ENCODE results near the gene GALNT5. TPM values are rescaled to one million over a fixed set of nuclear protein-coding genes. Genes with fewer than 3 reads are reported as not detected.

Gene GALNT5
- total and polyA plus RNA-seq, 10 of the 15 experiments (the other 5 are each of a cell fraction or from before 2014, with no cell fraction given): under 0.01 to 0.25 (median 0.03) TPM; not detected in 4

DNA sequence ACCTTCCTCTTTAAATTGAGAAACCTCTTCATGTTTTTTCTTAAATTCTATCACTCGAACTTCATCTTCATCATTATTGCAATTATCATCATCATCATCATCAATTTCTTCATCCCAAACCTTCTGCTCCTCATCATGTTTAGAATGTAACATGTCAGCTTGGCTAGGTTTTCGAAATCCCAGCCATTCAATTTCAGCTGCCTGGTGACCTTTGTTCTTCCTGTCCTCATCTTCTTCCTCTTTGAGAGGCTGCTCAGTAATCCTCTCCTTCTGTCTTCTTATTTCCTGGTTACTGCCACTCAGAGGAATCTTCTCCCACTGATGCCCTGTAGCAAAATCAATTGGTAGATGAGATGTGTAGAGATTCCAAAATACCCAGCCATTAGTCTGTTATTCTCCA, 64.0 kb downstream of the GALNT5 start:
- in situ Hi-C loops (cut with MboI): no loop called here
- Histone ChIP-seq H3K27me3 (replicated peaks in 1 of 2; ENCODE audit: control insufficient read depth in 2 of 2, insufficient read depth in 2 of 2, low read length in 1 of 2) (no peaks in the 10 kb centered on the region), H3K79me2 (ENCODE audit: control insufficient read depth, insufficient read depth, low read length) (no peaks in the 10 kb centered on the region), H4K20me1 (ENCODE audit: control insufficient read depth, insufficient read depth) (no peaks in the 10 kb centered on the region), H3K9ac (ENCODE audit: control insufficient read depth, insufficient read depth, low read length) (no peak overlapping the region), H3K4me1 (ENCODE audit: control insufficient read depth, insufficient read depth, low read length) (no peaks in the 10 kb centered on the region), H2AFZ (ENCODE audit: control insufficient read depth, low read depth, low read length) (no peak overlapping the region), H3K4me2 (ENCODE audit: control insufficient read depth, insufficient read depth) (no peak overlapping the region), H3K9me3 (replicated peaks; ENCODE audit: control insufficient read depth, insufficient read depth, low read length) (no peaks in the 10 kb centered on the region), H3K36me3 (ENCODE audit: control insufficient read depth in 2 of 2, insufficient read depth in 2 of 2, low read length in 1 of 2) (no peaks in the 10 kb centered on the region), H3K27ac (ENCODE audit: control insufficient read depth, insufficient read depth) (no peak overlapping the region), H3K4me3 (no peak overlapping the region)
- TF ChIP-seq, protein P1, sequence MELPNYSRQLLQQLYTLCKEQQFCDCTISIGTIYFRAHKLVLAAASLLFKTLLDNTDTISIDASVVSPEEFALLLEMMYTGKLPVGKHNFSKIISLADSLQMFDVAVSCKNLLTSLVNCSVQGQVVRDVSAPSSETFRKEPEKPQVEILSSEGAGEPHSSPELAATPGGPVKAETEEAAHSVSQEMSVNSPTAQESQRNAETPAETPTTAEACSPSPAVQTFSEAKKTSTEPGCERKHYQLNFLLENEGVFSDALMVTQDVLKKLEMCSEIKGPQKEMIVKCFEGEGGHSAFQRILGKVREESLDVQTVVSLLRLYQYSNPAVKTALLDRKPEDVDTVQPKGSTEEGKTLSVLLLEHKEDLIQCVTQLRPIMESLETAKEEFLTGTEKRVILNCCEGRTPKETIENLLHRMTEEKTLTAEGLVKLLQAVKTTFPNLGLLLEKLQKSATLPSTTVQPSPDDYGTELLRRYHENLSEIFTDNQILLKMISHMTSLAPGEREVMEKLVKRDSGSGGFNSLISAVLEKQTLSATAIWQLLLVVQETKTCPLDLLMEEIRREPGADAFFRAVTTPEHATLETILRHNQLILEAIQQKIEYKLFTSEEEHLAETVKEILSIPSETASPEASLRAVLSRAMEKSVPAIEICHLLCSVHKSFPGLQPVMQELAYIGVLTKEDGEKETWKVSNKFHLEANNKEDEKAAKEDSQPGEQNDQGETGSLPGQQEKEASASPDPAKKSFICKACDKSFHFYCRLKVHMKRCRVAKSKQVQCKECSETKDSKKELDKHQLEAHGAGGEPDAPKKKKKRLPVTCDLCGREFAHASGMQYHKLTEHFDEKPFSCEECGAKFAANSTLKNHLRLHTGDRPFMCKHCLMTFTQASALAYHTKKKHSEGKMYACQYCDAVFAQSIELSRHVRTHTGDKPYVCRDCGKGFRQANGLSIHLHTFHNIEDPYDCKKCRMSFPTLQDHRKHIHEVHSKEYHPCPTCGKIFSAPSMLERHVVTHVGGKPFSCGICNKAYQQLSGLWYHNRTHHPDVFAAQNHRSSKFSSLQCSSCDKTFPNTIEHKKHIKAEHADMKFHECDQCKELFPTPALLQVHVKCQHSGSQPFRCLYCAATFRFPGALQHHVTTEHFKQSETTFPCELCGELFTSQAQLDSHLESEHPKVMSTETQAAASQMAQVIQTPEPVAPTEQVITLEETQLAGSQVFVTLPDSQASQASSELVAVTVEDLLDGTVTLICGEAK (IDR thresholded peaks at IDR 0.05; ENCODE audit: borderline replicate concordance): no peak
- TF ChIP-seq, protein P2, sequence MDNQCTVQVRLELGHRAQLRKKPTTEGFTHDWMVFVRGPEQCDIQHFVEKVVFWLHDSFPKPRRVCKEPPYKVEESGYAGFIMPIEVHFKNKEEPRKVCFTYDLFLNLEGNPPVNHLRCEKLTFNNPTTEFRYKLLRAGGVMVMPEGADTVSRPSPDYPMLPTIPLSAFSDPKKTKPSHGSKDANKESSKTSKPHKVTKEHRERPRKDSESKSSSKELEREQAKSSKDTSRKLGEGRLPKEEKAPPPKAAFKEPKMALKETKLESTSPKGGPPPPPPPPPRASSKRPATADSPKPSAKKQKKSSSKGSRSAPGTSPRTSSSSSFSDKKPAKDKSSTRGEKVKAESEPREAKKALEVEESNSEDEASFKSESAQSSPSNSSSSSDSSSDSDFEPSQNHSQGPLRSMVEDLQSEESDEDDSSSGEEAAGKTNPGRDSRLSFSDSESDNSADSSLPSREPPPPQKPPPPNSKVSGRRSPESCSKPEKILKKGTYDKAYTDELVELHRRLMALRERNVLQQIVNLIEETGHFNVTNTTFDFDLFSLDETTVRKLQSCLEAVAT (IDR thresholded peaks at IDR 0.05): no peak
- TF ChIP-seq NFXL1 (IDR thresholded peaks at IDR 0.05; ENCODE audit: borderline replicate concordance): no peak
- no peak for TF ChIP-seq ZNF384 (IDR thresholded peaks at IDR 0.05; ENCODE audit: borderline replicate concordance, low read depth, low read length)
- no peak for TF ChIP-seq HDAC2 (IDR thresholded peaks at IDR 0.05)
- TF ChIP-seq MTA2 (IDR thresholded peaks at IDR 0.05; ENCODE audit: low read depth): no peak
- no peak for TF ChIP-seq SRF (IDR thresholded peaks at IDR 0.05; ENCODE audit: low read depth in 2 of 2, low read length in 2 of 2)
- no peak for TF ChIP-seq RAD21 (IDR thresholded peaks at IDR 0.05; ENCODE audit: insufficient read depth, low read depth, low read length)
- no peak for TF ChIP-seq RCOR1 (conservative IDR thresholded peaks at IDR 0.05; ENCODE audit: low read depth, low read length)
- no peak for TF ChIP-seq NR2C1 (IDR thresholded peaks at IDR 0.05)
- no peak for TF ChIP-seq TBL1XR1 (IDR thresholded peaks at IDR 0.05; ENCODE audit: low read depth, low read length)
- TF ChIP-seq, protein P3, sequence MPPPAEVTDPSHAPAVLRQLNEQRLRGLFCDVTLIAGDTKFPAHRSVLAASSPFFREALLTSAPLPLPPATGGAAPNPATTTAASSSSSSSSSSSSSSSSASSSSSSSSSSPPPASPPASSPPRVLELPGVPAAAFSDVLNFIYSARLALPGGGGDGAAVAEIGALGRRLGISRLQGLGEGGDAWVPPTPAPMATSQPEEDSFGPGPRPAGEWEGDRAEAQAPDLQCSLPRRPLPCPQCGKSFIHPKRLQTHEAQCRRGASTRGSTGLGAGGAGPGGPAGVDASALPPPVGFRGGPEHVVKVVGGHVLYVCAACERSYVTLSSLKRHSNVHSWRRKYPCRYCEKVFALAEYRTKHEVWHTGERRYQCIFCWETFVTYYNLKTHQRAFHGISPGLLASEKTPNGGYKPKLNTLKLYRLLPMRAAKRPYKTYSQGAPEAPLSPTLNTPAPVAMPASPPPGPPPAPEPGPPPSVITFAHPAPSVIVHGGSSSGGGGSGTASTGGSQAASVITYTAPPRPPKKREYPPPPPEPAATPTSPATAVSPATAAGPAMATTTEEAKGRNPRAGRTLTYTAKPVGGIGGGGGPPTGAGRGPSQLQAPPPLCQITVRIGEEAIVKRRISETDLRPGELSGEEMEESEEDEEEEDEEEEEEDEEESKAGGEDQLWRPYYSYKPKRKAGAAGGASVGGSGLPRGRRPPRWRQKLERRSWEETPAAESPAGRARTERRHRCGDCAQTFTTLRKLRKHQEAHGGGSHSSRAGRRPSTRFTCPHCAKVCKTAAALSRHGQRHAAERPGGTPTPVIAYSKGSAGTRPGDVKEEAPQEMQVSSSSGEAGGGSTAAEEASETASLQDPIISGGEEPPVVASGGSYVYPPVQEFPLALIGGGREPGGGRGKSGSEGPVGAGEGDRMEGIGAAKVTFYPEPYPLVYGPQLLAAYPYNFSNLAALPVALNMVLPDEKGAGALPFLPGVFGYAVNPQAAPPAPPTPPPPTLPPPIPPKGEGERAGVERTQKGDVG (CRISPR knock-in tag; IDR thresholded peaks at IDR 0.05): no peak
- 55% methylated on average over 2 of the region's 2 CpGs for WGBS (ENCODE audit: insufficient coverage, insufficient replicate concordance, low lambda C conversion rate, missing lambda C conversion rate)
- FAIRE-seq (no peak), ATAC-seq (no peak), DNase-seq (ENCODE audit: low read depth, low spot score) (no peak)
- intact Hi-C loops (cut with micrococcal nuclease; ENCODE audit: unreplicated experiment): no loop called here
- ChIA-PET CTCF (interaction anchor here (1.0 to 13.4 kb wide), 4 partner anchors 14 to 177 kb away, joined by 3 to 226 read pairs (median 90); no protein-coding TSS in a partner anchor), POLR2A (no interaction called here), SMC1A (ENCODE audit: uncharacterized antibody, unreplicated experiment) (interaction anchor here (1.0 to 1.3 kb wide), 3 partner anchors 12 to 134 kb away, joined by 3 to 7 read pairs (median 4); no protein-coding TSS in a partner anchor), RAD21 (ENCODE audit: unreplicated experiment) (no interaction called here)
- BruUV-seq (replicated peaks): no TSS peak

Measured in GM12878 (cell line).